Keratinocyte (primary cell): ENCODE measurements around the gene GGNBP2.

Source experiments
- CTCF ChIP-seq, 3 experiments: IDR thresholded peaks in 1 of 3; conservative IDR thresholded peaks in 1 of 3; optimal IDR thresholded peaks in 1 of 3; 2 replicates in 2 of 3; 3 replicates in 1 of 3; pipeline versions ENCODE3 to v1.5.1; 2011; ENCODE audit warnings: low read length in 3 of 3, mild to moderate bottlenecking in 3 of 3, moderate library complexity in 2 of 3, control low read depth in 1 of 3, inconsistent platforms in 1 of 3; ENCODE audit not compliant: insufficient read depth in 2 of 3; ENCODE audit errors: extremely low read depth in 1 of 3
- EZH2 ChIP-seq: IDR thresholded peaks from one replicate; pipeline ENCODE4 v1.6.1; 2012; ENCODE audit warnings: inconsistent platforms, mild to moderate bottlenecking, low read length, moderate library complexity

DNA sequence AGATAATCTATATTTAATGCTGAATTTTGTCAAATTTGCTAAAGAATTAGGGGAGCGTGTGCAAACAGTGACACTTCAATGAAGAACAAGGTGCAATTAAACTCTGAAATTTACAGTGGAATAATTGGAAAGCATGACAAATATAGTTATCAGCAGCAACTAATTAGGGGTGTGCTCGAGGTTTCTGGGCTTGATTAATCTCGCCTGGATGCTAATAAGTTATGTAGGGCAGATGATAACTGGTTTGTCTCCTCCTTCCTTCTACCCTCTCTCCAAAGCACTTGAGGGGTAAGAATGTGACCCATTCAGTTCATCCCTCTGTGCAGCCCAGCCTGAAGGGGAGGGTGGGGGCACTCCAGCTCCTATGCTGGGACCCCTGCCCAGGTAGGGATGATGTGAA lies 78.6 kb downstream of the GGNBP2 start:
- no peak for TF ChIP-seq EZH2
- no peak for TF ChIP-seq CTCF (optimal IDR thresholded peaks at IDR 0.05 in 1 of 3, IDR thresholded peaks at IDR 0.05 in 1 of 3, conservative IDR thresholded peaks at IDR 0.05 in 1 of 3; ENCODE audit: extremely low read depth in 1 of 3, insufficient read depth in 2 of 3, low read length in 3 of 3)
